GM21786 (cell line): ENCODE data around the gene ZNF687.
"Not testable (repeated sequence)": the region's sequence is repeated elsewhere in the genome, so short reads cannot be mapped to it uniquely, and the experiment has no call there.

Source experiments
- ATAC-seq: cut with Tn5 transposase; IDR thresholded peaks from one replicate; pipeline ENCODE4 v1.9.1; 2021; ENCODE audit not compliant: unreplicated experiment

The ZNF687 gene

GRCh38 chr1:151275341-151275740, 6.8 kb upstream of the ZNF687 start:
- not testable (repeated sequence) for ATAC-seq

- no peak for ATAC-seq
Observed at GRCh38 chr1:151277249-151277648, 4.8 kb upstream of the ZNF687 start.

- peak; percentile 29 for ATAC-seq
Observed at GRCh38 chr1:151281225-151281968, 702 bp upstream of the ZNF687 start.

DNA sequence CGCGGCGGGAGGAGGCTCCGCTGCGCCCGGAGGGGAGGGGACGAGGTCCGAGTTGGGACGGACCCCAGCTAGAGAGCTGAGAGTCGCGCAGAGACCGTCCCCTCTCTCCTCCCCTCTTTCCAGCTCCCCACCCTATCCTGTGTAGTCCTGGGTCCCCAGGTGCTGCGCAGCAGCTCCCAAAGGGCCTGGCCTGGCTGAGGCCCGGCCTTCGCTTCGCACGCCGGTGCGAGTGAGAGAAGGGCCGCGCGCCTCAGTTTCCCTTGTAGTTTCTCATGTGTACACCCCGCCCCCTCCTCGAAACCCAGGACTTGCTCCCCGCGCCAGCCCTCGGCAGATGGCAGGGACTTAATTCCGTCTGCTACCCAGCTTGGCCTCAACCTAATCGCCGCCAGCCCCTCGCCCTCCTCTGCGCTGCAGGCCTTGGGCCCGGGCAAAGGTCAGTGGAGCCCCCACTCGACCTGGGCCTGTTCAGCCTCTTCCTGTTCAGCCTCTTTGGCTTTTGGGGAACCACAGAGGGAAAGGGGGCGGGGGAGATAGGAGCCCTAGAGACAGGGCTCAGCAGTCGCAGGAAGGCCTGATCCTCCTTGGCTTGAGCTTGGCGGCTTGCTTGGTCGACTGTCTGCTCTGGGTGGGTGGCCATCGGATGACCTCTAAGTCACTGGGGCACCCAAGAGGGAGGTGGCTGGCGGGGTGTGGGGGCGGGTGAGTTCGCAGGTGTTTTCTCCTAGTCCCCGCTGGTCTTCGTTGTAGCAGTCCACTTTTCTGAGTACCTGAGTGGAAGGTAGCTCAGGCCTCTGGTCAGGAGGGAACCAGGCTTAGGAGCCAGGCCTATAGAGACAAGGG, 1.0 kb downstream of the ZNF687 start:
- ATAC-seq: no peak

- ATAC-seq: no peak
Observed at GRCh38 chr1:151284013-151284577, 2.0 kb downstream of the ZNF687 start.

DNA sequence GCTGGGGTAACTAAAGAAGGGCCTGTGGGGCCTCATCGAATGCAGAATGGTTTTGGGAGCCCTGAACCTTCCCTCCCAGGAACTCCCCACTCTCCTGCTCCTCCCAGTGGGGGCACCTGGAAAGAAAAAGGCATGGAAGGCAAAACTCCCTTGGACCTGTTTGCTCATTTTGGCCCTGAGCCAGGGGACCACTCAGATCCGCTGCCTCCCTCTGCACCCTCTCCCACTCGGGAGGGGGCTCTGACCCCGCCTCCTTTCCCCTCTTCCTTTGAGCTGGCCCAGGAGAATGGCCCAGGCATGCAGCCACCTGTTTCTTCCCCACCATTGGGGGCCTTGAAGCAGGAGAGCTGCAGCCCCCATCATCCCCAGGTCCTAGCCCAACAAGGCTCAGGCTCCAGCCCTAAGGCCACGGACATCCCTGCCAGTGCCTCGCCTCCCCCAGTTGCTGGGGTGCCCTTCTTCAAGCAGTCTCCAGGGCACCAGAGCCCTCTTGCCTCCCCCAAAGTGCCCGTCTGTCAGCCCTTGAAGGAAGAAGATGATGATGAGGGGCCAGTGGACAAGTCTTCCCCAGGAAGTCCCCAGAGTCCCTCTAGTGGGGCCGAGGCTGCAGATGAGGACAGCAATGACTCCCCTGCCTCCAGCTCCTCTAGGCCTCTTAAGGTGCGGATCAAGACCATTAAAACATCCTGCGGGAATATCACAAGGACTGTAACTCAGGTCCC, 4.7 kb downstream of the ZNF687 start:
- no peak for ATAC-seq

- no peak for ATAC-seq
Observed at GRCh38 chr1:151287341-151287699, 5.2 kb downstream of the ZNF687 start.

GRCh38 chr1:151287767-151288500, 5.8 kb downstream of the ZNF687 start:
- ATAC-seq: no peak

DNA sequence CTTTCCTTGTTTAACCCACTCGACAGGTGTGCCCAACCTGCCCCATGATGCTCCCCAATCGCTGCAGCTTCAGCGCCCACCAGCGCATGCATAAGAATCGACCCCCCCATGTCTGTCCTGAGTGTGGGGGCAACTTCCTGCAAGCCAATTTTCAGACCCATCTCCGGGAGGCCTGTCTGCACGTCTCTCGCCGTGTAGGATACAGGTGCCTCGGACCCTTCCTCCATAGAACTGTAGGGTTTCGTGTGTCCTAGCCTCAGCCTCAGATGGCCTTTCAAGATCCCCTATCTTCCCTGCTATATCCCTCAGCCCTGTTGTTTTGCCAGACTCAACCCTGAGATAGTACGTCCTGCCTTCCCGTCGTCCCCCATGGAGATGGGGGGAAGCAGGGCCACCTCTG, 6.4 kb downstream of the ZNF687 start:
- no peak for ATAC-seq

GRCh38 chr1:151289080-151289935, 7.2 kb downstream of the ZNF687 start:
- no peak for ATAC-seq

GRCh38 chr1:151289991-151290708, 8.1 kb downstream of the ZNF687 start:
- ATAC-seq: no peak

DNA sequence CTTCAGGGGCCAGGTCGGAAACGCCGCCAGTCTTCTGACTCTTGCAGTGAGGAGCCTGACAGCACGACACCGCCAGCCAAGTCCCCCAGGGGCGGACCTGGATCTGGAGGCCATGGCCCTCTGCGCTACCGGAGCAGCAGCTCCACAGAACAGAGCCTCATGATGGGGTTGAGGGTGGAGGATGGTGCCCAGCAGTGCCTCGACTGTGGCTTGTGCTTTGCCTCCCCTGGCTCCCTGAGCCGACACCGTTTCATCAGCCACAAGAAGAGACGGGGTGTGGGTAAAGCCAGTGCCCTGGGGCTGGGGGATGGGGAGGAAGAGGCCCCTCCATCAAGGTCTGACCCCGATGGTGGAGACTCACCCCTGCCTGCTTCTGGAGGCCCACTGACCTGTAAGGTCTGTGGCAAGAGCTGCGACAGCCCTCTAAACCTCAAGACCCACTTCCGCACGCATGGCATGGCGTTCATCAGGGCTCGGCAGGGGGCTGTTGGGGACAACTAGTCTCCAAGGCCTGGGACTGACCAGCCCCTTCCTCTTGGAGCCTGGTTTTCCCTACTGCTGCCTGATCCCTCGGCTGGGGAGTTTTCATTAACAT, 8.7 kb downstream of the ZNF687 start:
- ATAC-seq: no peak

DNA sequence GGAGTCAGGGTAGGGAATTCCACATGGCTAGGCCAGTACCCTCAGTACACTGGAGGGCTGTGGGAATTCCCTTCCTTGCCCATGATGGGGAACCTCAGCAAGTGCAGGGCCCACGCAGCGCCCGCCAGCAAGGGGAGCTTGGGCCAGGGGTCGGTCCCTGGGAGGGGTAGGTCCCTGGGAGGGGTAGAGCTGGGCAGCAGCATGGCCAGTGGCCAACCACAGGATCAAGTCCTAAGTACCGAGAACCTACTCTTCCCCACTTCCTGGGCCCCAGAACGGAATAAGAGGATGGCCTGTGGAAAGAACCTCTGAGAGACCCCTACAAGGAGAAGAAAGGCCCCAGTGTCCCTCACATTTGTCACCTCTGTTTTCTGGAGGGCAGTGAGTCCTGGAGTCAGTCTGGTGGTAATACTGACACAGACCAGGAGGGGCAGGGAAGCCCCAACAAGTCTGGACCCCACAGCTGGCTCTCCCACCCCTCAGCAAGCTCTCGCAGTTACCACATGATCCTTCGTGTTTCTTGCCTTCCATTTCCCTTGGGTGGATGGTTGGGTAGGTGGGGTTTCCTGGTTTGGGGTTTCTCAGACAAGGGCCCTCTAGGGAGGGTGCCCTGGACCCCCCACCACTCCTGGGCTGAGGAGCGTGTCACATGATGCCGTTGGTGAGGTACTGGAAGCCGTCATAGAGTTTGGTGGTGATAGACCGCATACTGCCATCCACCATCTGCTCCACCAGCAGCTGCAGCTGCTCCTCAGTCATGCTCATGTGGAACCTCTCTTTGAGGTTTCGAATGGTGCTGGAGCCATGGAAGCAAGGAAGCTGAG, 10.3 kb downstream of the ZNF687 start:
- ATAC-seq: no peak

DNA sequence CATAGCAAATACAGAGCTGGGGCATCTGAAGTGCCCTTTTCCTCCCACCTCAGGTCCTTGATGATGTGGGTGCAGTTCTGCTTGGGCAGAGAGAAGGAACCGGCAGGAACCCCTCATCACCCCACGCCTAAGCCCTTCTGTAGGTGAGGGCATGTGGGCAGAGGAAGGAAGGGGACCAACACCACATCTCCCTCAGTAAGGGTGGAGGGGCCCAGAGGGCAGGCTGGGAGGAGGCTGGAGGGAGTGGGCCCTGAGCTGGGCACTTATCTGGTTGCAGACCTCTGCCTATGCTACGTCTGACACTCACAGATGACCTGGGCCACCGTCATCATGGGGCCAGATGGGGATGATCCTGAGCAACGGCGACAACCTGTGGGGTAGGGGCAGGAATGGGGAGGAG, 11.0 kb downstream of the ZNF687 start:
- no peak for ATAC-seq

GRCh38 chr1:151294742-151295462, 12.8 kb downstream of the ZNF687 start:
- ATAC-seq: no peak

DNA sequence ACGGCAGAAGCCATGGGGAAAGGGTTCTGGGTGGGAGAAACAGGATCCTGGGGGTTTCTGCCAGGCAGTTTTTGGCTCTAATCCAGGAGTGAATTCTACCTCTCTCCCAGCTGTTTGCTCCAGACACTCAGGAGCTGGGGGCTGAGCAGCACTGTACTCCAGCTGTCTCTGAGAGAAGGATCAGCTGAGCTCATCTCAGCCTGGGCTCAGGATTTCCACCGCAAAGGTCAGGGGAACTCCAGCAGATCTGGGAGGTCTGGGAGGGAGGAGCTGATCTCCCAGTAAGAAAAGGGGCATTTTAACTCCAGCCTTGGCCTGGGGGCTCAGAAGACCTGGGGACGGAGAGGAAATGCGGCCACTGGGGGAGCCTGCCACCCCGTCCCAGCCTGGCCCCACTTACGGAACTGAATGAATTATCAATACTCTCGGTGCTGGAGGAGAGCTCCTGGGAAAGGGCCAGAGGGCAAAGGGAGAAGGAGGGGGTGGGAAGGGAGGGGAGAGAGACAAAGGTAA, 27.8 kb downstream of the ZNF687 start:
- no peak for ATAC-seq

- ATAC-seq: no peak
Observed at GRCh38 chr1:151311011-151311410, 28.9 kb downstream of the ZNF687 start.
